Pancreas (tissue), 10 donors: ENCODE results near the gene ITSN2. TPM values are rescaled to one million over a fixed set of nuclear protein-coding genes. Genes with fewer than 3 reads are reported as not detected.

ENCODE experiments used
- ATAC-seq, 4 donors: fragments of 200-7000 bp; cut with Tn5 transposase; one replicate each; pipeline versions ENCODE4 v1.8.0 to v1.9.1; 2020; ENCODE audit warnings: mild to moderate bottlenecking in 4 of 4, moderate library complexity in 4 of 4
- DNase-seq, 6 donors: peaks; one replicate each; pipeline ENCODE4 v3.0.0-alpha.2; 2020
- FAIRE-seq: peaks from 2 replicates; lab custom pipeline; 2012; peaks lifted over from hg19 to GRCh38; lab: Jason Lieb, UNC
- H3K27ac ChIP-seq, 4 donors: fragments of 200-600 bp; sonication (generic); 1 replicate in 3 of 4; 2 replicates in 1 of 4; pipeline versions ENCODE4 v1.5.0 to v1.8.0; 2020
- H3K27me3 ChIP-seq, 4 donors: fragments of 200-600 bp; one replicate each; pipeline ENCODE4 v1.8.0; 2021
- H3K36me3 ChIP-seq, 3 donors: fragments of 200-600 bp; sonication (generic) in 1 of 3; one replicate each; pipeline versions ENCODE4 v1.5.0 to v1.8.0; 2020 to 2021
- H3K4me1 ChIP-seq, 3 donors: fragments of 200-600 bp; one replicate each; pipeline ENCODE4 v1.8.0; 2021
- H3K4me3 ChIP-seq, 4 donors: fragments of 200-600 bp; sonication (generic) in 2 of 4; one replicate each; pipeline versions ENCODE4 v1.5.0 to v1.8.0; 2020 to 2021
- H3K9me3 ChIP-seq, 4 donors: fragments of 200-600 bp; one replicate each; pipeline ENCODE4 v1.8.0; 2021
- CTCF ChIP-seq, 4 donors: fragments of 200-600 bp; sonication (generic) in 3 of 4; IDR thresholded peaks; one replicate each; pipeline versions ENCODE4 v1.5.0 to v1.8.0; 2021; ENCODE audit warnings: antibody characterized with exemption in 4 of 4
- WGBS, 2 donors: extraction: QIAGEN DNeasy Blood & Tissue Kit; methylation state at CpG; one replicate each; pipeline ENCODE4 v1.1.7; 2013; 5-methylcytosine and 5-hydroxymethylcytosine counted together
- intact Hi-C, 3 donors: fragments of 100-400 bp; cut with DNase I; formaldehyde crosslinking; loops; one replicate each; pipeline versions ENCODE4 v1.11.1 to v1.14.2; 2022
- polyA plus RNA-seq, 2 donors: library from polyadenylated mRNA; stranded (reverse); fragments of 200-250 nt; gene quantifications; one replicate each; pipeline ENCODE4 v1.2.3, GENCODE V29; 2013
- total RNA-seq, 6 donors: library from RNA; stranded (reverse); fragmentation: NEBNext Ultra II Directional in 4 of 6; extraction: Animal tissue kit (Norgen Biotek cat#: 25700) in 4 of 6; gene quantifications; one replicate each; pipeline versions ENCODE4 v1.2.1 to v1.2.4, GENCODE V29; 2021 to 2023
- donor health status: healthy with polysubstance abuse.
- donor health status: DM: no; HTN: no; CAD: no; lungs with moderate emphysema.
- donor health status: DM: no; HTN: no; CAD: no.
- donor health status: control.
- donor health status: control.
- donor health status: Bipolar disorder and iron deficiency.
- donor health status: DM: yes; HTN: yes; CAD: no.
- donor health status: DM: no; HTN: no; CAD: no.
- donor health status: DM: no; HTN: no; CAD: no.
- donor health status: DM: yes; HTN: yes; CAD: no.

Gene ITSN2
- total and polyA plus RNA-seq, 8 donors: 23.8 to 42.0 (median 31.4) TPM

GRCh38 chr2:24262421-24262970, 97.8 kb downstream of the ITSN2 start:
- Histone ChIP-seq H3K4me3 (no peak overlapping the region), H3K4me1 (no peaks in the 10 kb centered on the region), H3K27ac (no peak overlapping the region), H3K27me3 (no peaks in the 10 kb centered on the region), H3K36me3 (peaks cover 0 to 21% (median 0%) of the 10 kb centered on the region in 3 donors), H3K9me3 (no peaks in the 10 kb centered on the region)
- no peak for DNase-seq
- peak; percentile 51 for FAIRE-seq
- no peak for TF ChIP-seq CTCF (IDR thresholded peaks at IDR 0.05)
- no peak for ATAC-seq
- WGBS, 2 donors: 84 to 88% methylated on average over 1 of the region's 1 CpG
- intact Hi-C loops: no loop called here

GRCh38 chr2:24261441-24261840, 98.9 kb downstream of the ITSN2 start:
- Histone ChIP-seq H3K36me3 (peaks cover 0 to 21% (median 0%) of the 10 kb centered on the region in 3 donors), H3K4me1 (no peaks in the 10 kb centered on the region), H3K27ac (no peak overlapping the region), H3K27me3 (no peaks in the 10 kb centered on the region), H3K9me3 (no peaks in the 10 kb centered on the region), H3K4me3 (no peak overlapping the region)
- WGBS, 2 donors: 78 to 80% methylated on average over 3 of the region's 3 CpGs
- TF ChIP-seq CTCF (IDR thresholded peaks at IDR 0.05): no peak
- ATAC-seq (no peak), FAIRE-seq (no peak), DNase-seq (no peak)
- intact Hi-C loops: no loop called here

GRCh38 chr2:24259316-24259715, 101.0 kb downstream of the ITSN2 start:
- Histone ChIP-seq H3K36me3 (peaks cover 0 to 28% (median 0%) of the 10 kb centered on the region in 3 donors), H3K9me3 (no peaks in the 10 kb centered on the region), H3K4me1 (no peaks in the 10 kb centered on the region), H3K4me3 (no peak overlapping the region), H3K27me3 (no peaks in the 10 kb centered on the region), H3K27ac (no peak overlapping the region)
- ATAC-seq (no peak), DNase-seq (no peak), FAIRE-seq (no peak)
- intact Hi-C loops: no loop called here
- 63% methylated on average over 2 of the region's 2 CpGs for WGBS, 2 donors
- no peak for TF ChIP-seq CTCF (IDR thresholded peaks at IDR 0.05)

- no peak for ATAC-seq
- TF ChIP-seq CTCF (IDR thresholded peaks at IDR 0.05): no peak
- Histone ChIP-seq H3K27ac (no peak overlapping the region), H3K4me3 (no peak overlapping the region), H3K9me3 (no peaks in the 10 kb centered on the region), H3K36me3 (peaks cover 0 to 30% (median 0%) of the 10 kb centered on the region in 3 donors), H3K4me1 (no peaks in the 10 kb centered on the region), H3K27me3 (no peaks in the 10 kb centered on the region)
- intact Hi-C loops: no loop called here
- no peak for DNase-seq
- no peak for FAIRE-seq
Measured at GRCh38 chr2:24258718-24259117, 101.6 kb downstream of the ITSN2 start.

- intact Hi-C loops: no loop called here
- H3K4me1 ChIP-seq: no peaks in the 10 kb centered on the region
- FAIRE-seq: no peak
Measured at GRCh38 chr2:24253303-24253919, 106.9 kb downstream of the ITSN2 start.

More at GRCh38 chr2:24253303-24253919, 106.9 kb downstream of the ITSN2 start:
- no peak overlapping the region for H3K4me3 ChIP-seq
- peaks cover 0 to 34% (median 0%) of the 10 kb centered on the region in 3 donors for H3K36me3 ChIP-seq
- no peaks in the 10 kb centered on the region for H3K27me3 ChIP-seq
- TF ChIP-seq CTCF (IDR thresholded peaks at IDR 0.05): no peak
- WGBS, 2 donors: 95% methylated on average over 6 of the region's 6 CpGs
- no peaks in the 10 kb centered on the region for H3K9me3 ChIP-seq
- H3K27ac ChIP-seq: no peak overlapping the region
- DNase-seq (no peak), ATAC-seq (no peak)
